Medulla oblongata (tissue), 1 donor: ENCODE results near the gene PRDM15.

ENCODE experiments used
- DNase-seq: peaks from one replicate; pipeline ENCODE4 v3.0.0-alpha.2; 2015; ENCODE audit errors: extremely low spot score

Gene PRDM15

DNA sequence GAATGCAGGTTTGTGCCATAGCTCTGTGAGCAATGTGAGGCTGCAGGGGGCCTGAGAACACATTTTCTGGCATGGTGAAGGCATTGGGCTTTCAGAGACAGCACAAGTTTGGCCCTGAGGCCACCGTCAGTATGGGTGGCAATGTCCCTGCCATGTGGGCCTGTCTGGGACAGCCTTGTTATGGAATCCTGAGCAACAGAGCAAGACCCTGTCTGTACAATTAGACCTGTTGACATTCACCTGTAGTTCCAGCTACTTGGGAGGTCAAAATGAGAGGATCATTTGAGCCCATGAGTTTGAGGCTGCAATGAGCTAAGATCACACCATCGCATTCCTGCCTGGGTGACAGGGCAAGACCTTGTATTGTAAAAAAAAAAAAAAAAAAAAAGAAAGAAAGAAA is 35.6 kb downstream of the PRDM15 start:
- no peak for DNase-seq

GRCh38 chr21:41840880-41841279 is 38.3 kb downstream of the PRDM15 start:
- no peak for DNase-seq

- DNase-seq = no peak
Measured at GRCh38 chr21:41839387-41840000, 39.6 kb downstream of the PRDM15 start.

- DNase-seq = no peak
Measured at GRCh38 chr21:41837756-41838297, 41.3 kb downstream of the PRDM15 start.

DNA sequence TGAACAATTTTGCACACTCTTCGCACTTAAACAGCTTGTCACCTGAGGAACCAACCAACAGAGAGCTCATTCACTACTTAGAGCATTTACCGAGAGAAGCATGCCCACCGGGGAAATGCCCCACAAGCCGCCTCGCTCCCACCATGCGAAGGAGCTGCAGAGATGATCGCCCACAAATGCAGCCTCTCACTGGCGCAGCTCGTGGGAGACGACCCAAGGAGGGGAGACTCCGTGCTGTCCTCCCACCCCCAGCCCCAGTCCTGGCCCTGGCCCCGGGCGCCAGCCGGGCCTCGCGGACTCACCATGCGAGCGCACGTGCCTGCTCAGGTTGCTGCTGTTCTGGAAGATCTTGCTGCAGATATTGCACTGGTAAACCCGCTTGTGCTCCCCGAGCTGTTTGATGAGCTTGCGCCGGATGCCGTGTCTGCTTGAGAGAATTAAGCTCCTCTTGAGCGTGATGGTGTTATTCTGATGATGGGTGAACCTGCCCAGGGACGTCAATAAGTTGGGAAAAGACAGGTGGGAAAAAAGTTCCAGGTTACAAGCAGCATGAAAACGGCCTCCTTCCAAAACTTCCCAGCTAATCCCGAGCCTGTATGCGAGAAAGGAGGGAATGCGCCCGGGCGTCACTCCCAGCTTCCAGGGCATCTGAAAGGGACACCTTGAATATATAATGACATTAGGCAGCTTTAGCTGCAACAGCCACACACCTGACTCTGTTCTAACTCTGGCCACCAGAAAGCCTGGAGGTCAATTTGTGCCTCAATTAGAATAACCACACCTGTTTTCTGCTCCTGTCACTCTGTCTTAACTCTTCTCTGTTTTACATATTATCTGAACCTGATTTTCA is 42.8 kb downstream of the PRDM15 start:
- DNase-seq = no peak

- no peak for DNase-seq
Measured at GRCh38 chr21:41835711-41836154, 43.4 kb downstream of the PRDM15 start.

- no peak for DNase-seq
Measured at GRCh38 chr21:41834926-41835663, 44.0 kb downstream of the PRDM15 start.

DNA sequence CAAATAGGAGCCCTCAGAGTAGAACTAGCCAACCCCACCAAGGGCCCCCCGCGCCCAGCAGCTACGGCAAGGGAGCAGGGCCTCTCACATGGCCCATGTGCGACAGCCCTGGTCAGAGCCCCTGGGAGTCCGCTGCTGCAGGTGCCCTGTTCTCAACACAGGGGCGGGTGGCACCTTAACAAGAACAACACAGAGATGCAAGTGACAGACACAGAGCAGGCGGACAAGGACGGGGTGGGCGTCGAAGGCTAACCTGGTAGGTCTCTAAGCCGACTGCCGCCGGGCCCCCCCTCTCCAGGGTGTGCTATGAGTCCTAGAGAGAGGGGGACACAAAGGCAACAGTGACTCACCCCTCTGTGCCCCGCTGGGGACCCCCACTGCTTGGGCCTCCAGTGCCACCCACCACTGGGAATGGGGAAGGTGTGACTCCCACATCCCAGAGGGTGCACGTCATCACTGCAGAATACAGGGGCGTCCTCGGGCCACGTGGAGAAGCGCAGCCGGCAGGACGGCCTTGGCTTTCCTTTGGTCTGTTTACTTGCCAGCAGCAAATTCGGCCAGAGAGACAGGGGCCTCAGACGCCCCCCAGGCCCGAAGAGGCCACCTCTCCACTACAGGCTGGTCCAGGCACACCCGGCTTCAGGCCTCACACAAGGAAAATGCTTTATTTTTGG is 44.8 kb downstream of the PRDM15 start:
- DNase-seq = no peak

GRCh38 chr21:41833497-41834115 is 45.5 kb downstream of the PRDM15 start:
- DNase-seq = no peak

DNA sequence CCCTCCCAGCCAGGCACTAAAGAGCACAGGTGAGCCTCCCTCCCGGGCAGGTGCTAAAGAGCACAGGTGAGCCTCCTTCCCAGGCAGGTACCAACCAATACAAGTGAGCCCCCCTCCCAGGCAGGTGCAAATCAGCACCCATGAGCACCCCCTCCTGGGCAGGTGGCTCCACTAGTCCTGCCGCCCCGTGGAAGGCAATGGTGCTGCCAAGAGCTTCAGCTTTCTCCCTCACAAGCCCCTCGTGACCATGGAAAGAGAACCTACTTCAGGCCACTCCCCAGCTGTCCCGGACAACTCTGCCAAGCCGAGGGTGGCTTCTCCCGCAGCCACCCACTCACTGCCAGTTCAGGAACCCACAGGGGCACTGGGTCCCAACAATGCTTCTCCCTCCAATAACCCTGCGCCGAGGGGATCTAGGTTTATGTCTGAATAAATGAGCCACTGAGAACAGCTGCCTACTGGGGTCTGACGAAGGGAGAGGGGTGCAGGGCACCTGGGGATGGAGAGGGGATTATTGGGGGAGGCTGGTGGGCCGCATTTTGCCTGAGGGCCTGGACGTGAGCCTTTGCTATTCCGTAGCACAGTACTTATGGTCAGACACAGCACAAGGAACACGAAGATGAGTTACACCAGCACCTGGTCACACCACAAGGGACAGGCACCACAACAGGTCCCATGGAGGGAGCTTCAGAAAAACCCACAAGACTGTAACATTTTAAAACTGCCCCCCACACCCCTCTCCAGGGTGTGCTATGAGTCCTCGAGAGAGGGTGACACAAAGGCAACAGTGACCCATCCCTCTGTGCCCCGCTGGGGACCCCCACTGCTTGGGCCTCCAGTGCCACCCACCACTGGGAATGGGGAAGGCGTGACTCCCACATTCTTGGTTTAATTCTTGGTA is 46.3 kb downstream of the PRDM15 start:
- DNase-seq = no peak

GRCh38 chr21:41831866-41832595 is 47.1 kb downstream of the PRDM15 start:
- DNase-seq = no peak

- DNase-seq = no peak
Measured at GRCh38 chr21:41831453-41831831, 47.7 kb downstream of the PRDM15 start.

- no peak for DNase-seq
Measured at GRCh38 chr21:41830764-41831452, 48.2 kb downstream of the PRDM15 start.

DNA sequence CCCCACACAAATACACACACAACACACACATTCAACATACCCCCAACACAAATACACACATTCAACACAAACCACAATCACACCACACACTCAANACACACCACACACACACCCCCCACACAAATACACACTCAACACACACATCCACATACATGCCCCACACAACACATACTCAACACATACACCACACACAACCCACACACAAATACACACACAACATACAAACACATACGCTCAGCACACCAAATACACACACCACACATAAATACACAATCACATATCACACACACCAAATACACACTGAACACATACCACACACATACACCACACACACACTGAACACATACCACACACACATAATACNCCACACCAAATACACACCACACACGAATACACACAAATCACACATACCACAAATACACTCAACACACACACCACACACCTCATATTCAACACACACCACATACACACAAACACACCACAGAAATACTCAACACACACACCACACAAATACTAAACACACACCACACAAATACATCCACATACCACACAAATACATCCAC is 48.9 kb downstream of the PRDM15 start:
- no peak for DNase-seq

GRCh38 chr21:41828884-41829360 is 50.2 kb downstream of the PRDM15 start:
- DNase-seq = no peak

DNA sequence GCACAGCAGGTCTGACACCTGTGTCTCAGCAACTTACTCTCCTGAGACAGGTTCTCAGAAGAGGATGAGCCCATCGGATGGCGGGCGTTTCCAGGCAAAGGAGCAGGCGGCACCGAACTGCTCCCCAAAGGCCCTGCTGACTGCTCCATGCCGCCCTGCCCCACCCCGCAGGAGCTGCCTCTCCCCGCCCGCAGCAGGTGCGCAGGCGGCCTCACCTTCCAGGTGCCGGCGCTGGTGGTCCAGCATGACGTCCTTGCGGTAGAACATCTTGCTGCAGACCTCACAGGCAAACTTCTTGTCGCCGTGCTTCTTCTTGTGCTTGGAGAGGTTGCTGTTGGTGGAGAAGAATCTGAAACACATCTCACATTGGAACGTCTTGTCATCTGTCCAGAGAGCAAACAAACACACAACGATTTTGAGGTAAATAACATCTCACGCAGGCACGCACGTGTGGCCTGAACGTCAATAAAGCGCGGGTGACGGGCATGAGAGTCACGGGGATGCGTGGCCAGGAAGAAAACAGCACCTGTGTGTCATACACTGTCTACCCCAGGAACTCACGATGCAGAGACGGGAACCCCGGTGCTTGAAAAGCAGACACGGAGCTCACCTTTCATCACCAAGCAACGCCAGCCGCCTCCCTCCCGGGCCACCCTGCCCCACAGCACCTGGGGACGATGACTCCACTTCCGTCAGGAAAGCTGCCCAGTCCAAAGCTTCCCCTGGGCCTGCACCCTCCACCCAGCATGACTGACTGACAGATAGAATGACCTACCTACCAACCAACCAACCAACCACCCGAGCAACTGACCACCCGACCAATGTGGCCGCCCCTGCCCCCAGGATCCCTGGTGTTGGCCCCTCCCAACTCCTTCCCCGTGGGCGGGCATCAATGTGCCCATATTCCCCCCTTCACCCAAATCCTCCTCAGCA is 50.9 kb downstream of the PRDM15 start:
- DNase-seq = no peak

- DNase-seq = no peak
Measured at GRCh38 chr21:41825881-41826280, 53.3 kb downstream of the PRDM15 start.
